Stimulated activated CD4-positive, alpha-beta T cell treated with anti-CD3 and anti-CD28 coated beads, Interleukin-12 subunit alpha, Interleukin-12 subunit beta, amount 100 ng/mL, for 4 hours (primary cell): ENCODE data around the gene CEP170B.
"Not testable (repeated sequence)": the region's sequence is repeated elsewhere in the genome, so short reads cannot be mapped to it uniquely, and the experiment has no call there.

ENCODE experiments used
- DNase-seq: peaks from one replicate; pipeline ENCODE4 v3.0.0-alpha.2; 2020

Gene CEP170B

DNA sequence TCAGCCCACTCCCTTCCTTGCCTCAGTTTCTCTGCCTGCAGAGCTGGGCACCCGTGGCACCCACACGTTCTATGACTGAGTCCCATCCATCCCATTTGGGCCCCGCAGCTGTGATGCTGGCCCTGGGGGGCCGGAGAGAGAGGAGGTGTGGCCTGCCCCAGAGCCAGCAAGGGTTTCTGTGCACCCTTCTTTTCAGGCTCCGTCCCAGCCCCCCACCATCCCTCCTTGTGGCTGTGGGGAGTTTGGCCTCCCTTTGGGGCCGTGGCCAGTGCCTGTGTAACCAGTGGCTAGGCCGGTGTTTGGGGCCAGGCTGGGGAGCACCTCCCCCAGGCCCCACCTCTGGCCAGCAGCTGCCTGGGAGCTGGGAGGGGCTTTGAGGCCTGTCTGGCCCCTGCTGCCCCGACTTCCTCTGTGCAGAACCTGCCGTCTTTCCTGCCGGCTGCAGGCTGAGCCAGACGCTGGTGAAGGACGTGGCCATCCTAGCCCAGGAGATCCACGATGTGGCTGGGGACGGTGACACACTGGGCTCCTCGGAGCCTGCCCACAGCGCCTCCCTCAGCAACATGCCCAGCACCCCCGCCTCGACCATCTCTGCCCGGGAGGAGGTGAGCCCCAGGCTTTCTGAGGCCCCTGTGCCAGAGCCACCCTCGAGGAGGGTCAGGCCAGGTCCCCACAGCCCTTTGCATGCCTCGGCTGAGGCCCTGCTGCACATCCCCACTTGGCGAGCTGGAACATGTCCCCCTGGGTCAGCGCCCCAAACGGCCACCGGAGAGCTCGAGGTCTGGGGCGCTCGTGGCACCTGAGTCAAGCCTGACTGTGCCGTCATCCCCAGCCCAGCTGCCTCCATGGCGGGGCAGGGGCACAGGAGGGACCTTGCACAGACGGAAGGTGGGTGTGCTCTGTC is 27.7 kb downstream of the CEP170B start:
- no peak for DNase-seq

DNA sequence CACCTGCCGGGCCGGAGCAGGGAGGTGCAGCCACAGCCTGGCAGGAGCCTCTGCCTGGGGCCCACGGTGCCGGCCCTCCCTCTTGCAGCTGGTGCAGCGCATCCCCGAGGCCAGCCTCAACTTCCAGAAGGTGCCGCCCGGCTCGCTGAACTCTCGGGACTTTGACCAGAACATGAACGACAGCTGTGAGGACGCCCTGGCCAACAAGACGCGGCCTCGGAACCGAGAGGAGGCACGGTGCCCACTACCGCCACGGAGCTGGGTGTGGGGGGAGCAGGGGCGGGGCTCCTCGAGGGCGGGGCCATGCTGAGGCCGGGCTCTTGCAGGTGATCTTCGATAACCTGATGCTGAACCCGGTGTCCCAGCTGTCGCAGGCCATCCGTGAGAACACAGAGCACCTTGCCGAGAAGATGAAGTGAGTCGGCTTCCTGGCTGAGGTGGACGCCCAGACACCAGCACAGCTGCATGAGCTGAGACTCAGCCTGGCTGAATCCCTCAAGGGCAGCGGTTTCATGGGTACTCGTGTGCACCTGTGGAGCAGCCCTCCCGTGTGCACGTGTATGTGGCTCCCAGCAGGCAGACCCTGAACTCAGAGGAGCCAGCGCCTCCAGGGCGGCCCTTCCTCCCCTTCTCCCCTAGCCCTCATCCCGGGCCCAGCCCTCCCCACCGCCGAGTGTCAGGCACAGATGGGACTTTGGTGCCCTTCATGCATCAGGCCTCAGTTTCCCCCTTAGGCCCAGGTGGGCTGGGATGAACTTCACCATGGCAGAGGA is 28.6 kb downstream of the CEP170B start:
- DNase-seq: no peak

DNA sequence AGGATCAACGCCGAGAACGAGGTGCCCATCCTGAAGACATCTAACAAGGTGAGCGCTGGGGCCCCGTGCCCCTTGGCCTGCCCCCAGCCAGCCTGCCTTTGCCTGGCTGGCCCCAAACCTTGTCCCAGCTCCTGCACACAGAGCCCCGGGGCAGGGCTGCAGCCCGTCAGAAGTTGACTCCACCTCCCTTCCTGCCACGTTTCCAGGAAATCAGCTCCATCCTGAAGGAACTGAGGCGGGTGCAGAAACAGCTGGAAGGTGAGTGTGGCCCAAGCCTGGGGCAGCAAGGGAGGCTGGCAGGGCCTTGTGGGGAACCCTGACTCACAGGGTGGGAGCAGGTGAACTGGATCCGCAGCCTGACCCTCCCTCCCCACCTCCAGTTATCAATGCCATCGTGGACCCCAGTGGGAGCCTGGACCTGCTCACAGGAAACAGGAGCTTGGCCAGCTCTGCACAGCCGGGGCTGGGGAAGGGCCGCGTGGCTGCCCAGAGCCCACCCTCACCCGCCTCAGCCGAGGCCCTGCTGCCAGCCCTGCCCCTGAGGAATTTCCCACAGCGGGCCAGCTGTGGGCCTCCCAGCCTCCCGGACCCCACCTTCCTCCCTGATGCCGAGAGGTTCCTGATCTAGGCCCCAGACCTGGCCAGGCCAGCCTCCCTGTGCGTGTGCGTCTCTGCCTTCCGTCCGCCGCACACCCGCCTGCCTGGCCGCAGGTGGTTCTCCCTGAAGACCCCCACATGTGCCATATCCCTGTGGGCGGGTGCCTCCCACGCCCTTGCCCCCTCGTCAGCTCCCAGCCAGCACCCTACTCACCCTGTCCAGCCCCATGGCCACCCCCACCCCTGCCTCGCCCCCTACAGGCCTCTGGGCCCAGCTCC is 29.5 kb downstream of the CEP170B start:
- DNase-seq: no peak

DNA sequence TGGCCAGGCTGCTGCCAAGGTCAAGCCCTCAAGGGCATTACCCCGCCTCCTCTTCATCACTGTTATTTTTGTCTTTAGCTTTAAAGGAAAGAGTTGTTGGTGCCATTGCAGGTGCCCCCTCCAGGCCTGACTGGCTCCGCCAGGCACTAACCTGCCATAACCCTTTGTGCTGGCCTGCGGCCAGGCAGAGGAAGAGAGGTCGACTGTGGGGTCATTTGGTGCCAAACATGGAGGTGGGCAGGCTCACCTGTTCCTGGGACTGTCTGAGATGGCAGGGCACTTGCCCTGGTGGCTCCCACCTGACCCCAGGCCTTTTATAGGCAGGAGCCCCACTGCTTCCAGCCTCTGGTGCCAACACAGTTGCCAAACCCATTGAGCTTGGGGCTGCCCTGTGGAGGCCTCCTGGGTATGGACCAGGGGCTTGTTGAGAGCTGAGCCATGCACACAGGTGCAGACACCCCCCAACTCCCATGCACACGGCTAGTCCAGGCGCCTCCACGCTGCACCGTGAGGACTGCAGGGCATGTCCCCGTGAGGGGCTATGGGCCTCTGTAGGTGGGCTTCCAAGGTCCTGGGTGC is 30.2 kb downstream of the CEP170B start:
- DNase-seq: no peak

DNA sequence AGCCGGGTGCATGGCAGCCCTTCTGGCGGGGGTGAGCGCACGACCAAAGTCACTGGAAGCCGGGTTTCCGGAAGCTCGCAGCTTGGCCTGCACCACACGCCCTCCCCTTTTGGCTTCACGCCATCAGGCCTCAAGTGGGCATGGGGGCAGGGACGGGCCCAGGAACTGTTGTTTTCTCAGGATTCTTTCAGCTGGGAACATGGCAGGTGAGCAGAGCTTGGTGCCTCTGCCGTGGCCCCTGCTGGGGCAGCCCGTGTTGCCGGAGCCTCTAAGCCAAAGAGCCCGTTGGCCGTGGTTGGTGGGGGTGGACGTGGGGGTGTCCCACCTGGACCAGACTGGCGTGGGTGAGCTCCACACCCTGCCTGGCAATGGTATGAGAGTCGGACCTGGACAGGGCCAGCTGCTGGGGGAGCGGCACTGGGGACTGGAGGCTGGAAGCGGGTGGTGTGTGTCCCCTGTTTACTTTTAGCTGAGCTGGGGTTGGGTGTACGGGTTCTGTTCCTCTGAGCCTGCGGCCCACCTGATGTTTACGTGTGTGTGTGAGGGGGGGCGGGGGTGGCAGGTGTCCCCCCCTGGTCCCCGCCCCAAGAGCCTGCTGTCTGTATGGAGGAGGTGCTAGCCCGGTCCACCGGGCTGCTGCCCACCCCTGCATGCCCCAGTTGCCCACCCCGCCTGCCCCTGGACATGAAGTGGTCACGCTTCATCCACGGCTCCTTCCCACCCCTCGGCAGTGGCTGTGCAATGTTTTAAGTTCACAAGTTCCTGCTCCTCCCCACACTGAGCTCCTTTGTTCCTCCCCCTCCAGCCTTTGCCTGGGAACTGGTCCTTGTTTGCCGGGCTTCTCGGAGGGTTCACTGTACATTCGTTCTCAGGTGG is 31.0 kb downstream of the CEP170B start:
- no peak for DNase-seq

DNA sequence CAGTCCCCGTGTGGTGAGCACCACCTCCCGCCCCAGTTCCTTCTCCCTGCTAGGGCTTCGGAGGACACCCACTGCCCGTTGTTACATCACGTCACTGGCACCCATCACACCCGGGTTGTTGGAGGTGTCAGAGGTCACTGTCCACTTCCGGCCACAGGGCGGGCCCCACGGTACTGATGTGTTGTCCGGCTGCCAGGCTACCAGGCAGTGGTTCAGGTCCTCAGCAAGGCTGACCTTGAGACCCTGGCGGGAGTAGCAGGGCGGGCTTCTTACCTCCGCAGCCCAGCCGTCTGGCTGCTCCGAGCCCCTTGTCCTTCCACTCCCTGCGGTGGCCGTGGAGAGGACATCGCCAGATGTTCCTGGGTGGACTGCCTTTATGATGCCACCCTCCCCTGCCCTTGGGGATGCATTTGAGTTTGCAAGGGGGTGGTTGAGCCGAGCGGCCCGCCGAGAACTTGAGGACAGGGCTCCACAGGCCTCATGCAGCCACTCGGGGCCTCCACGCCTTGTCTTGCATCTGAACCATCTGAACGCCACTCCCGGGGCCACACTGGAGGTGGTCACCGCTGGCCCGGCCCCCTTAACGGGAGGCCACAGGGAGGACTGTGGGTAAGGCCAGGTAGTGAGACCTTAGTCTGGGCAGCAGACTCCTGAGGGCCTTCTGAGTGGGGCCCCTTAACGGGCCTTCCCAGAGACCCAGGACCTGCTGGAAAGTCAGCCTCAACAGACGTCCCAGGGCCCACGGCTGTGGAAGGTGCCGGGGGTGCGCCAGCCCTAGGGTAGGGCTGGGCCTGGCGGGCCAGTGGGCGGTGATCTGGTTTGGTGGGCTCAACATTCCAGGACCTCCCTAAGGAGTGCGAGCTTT is 32.5 kb downstream of the CEP170B start:
- DNase-seq: no peak

DNA sequence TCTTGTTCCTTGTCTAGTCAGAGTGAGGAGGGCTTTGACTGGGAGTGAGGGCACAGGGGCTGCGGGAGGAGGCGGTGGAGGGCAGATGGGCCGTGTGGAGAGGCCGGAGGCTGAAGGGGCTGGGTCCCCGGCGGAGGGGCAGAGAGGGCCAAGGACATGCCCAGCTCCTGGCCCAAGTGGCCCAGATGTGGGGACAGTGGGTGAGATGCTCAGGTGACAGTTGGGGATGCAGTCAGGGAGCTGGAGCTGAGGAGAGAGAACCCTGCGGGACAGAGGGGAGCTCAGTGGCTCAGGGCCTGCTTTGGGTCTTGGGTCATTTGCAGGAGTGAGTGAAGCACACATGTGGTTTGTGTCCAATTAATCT is 33.1 kb downstream of the CEP170B start:
- DNase-seq: no peak

DNA sequence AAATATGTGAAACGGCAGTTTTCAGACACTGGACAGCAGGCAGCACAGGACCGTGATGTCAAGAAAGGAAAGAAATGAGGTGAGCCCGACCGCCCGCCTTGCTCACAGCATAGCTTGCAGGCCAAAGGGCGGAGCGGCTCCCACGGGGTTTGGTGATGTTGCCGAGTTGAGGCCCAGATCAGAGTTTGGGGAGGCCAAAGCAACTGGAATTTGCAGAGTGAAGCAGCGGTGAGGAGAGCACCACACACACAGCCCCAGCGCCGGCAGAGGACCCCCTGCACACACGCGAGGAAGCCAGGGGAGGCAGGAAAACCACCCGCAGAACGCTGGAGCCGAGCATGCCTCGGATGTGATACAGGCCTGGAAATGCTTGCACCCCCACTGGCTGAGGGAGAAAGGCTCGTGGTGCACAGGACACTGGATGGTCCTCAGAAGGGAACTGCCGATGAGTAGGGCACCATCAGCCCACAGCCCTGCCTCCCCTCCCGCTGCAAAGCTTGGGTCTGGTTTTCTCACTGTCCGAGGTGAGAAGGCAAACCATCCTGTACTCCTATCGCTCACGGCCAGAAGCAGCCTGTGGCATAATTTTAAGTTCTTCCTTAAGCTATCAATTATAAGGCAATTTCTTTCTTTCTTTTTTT is 33.9 kb downstream of the CEP170B start:
- DNase-seq: no peak

DNA sequence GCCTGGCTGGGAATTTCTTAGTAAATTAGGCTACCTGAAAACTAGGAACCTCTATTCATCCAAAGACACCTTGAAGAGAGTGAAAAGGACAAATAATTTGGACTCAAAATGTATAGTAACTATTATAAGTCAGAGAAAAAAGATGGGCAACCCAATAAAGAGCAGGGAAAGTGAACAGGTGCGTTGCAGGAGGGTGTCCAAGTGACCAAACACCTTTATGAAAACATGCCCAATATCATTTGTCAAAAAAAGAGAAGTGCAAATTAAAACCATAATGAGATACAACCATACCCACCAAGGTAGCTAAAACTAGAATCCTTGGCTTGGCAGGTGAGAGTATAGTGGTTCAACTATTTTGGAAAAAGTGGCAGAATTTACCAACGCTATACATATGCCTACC is 34.7 kb downstream of the CEP170B start:
- DNase-seq: no peak

DNA sequence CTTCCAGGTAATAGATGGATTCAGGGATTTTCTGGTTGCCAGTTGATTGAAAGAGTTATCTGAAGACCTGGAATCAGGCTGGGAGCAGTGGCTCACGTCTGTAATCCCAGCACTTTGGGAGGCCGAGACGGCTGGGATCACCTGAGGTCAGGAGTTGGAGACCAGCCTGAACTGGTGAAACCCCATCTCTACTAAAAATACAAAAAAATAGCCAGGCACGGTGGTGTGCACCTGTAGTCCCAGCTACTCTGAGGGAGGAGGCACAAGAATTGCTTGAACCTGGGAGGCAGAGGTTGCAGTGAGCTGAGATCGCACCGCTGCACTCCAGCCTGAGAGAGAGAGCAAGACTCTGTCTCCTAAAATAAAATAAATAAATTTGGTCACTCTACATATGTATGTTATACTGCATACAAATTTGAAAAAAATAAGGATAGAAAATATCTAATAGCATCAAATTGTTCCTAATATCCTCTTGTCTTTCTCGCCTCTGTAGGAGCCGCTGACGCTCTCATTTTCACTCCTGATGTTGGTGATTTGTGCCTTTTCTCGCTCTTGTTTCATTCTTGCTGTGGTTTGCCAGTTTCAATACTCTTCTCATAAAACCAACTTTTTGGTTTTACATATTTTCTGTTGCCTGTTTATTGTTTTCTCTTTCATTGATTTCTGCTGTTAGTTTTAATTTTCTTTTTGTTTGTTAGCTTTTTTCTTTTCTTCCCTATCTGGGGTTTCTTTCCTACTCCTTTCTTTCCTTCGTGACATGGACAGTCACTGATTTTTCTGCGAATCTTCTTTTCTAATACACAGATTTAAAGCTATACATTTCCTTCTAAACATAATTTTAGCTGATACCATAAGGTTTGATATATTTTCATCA is 35.8 kb downstream of the CEP170B start:
- DNase-seq: no peak

DNA sequence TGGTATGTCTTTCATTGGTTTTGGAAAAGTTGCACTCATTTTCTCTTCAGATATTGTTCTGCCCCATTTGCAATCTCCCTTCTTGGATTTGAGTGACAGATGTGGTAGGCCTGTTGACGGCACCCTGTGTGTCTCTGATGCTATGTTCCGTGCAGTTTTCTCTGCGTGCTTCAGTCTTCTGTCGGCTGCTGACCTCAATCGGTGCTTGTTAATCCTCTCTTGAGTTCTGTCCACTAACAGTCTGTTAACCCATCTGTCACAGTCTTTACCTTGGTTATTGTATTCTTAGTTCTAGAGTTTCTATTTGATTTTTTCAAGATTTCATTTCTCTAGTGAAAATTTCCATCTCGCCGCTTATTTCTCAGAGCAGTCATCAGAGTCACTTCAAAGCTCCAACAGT is 38.9 kb downstream of the CEP170B start:
- DNase-seq: no peak

DNA sequence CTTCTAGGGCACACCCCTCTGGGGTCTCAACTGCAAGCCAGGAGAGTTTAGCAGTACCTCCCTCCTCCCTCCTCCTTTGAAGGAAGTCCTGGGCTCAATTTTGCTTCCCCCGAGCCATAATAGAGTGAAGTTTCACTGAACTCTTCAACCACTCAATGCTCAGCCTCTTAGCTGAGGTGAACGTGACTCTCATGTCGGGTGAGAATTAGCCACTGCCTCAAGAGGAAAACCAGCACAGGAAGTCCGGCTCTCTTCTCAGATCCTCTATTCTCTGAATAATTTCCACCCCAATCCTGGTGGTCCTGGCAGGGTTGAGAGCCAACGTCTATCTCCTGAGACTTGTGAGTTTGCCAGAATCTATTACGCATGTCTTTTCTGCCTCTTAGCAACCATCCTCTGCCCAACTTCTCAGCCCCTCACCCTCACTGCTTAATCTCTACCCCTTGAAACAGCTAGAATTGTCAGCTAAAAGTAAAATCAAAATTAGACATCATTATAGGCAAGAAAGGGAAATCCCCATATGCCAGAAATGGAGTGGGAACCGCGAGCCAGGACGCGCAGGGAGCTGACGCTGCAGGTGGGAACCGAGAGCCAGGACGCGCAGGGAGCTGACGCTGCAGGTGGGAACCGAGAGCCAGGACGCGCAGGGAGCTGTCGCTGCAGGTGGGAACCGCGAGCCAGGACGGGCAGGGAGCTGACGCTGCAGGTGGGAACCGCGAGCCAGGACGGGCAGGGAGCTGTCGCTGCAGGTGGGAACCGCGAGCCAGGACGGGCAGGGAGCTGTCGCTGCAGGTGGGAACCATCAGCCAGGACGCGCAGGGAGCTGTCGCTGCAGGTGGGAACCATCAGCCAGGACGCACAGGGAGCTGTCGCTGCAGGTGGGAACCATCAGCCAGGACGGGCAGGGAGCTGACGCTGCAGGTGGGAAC is 39.8 kb downstream of the CEP170B start:
- DNase-seq: not testable (repeated sequence)

DNA sequence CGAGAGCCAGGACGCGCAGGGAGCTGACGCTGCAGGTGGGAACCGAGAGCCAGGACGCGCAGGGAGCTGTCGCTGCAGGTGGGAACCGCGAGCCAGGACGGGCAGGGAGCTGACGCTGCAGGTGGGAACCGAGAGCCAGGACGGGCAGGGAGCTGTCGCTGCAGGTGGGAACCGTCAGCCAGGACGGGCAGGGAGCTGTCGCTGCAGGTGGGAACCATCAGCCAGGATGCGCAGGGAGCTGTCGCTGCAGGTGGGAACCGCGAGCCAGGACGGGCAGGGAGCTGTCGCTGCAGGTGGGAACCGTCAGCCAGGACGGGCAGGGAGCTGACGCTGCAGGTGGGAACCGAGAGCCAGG is 40.5 kb downstream of the CEP170B start:
- not testable (repeated sequence) for DNase-seq

DNA sequence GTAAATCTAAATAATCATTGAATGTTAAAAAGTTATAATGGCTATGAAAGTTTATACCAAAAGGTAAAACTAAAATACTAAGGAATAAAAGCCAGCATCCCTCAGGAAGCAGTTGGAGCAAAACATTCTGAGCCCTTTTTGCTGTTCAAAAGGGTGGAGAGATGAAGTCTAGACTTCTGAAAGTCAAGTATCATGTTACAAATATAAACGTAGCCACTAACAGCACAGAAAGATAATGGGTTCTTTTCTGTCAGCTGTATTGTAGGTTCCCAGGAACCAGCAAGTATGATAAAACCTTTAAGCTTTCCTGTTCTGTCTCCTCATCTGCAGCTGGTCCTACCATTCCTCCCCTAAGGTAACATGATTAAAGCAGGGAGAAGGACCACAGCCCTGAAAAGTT is 43.2 kb downstream of the CEP170B start:
- DNase-seq: no peak

DNA sequence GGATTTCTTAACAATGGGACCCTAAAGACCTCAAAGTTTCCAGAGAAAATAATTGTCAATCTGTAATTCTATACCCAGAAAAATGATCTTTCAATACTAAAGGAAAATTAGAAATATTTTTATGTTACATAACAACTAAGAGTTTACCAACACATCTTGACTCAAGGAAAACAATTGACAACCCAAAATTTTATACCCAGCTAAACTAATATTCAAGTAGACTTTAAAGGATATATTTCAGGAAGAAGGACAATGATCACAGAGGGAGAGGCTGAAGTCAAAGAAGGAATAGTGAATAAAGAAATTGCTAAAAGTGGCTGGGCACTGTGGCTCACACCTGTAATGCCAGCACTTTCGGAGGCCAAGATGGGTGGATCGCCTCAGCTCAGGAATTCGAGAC is 47.0 kb downstream of the CEP170B start:
- DNase-seq: no peak

DNA sequence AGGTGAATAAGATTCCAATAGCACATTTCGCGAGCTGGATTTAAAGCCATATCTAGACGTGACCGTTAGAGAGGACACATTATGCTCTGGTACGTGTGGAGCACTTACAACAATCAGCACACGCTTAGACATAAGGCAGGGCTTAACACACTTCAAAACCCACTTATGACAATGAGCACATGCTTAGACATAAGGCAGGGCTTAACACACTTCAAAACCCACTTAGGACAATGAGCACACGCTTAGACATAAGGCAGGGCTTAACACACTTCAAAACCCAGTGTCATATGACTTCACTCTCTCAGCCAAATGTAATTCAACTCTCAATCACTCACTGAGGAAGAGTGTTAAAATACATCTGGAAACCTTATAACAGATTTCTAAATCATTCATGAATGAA is 48.4 kb downstream of the CEP170B start:
- no peak for DNase-seq

DNA sequence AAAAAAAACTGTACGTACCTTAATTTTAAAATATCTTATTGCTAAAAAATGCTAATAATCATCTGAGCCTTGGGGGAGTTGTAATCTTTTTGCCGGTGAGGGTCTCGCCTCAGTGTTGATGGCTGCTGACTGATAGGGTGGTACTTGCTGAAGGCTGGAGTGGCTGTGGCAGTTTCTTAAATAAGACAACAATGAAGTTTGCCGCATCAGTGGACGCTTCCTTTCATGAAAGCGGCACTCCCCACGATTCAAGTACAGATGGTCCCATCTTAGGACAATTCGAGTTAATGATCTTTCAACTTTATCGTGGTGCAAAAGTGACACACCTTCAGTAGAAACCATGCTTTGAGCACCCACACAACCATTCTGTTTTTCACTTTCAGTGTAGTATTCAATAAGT is 52.0 kb downstream of the CEP170B start:
- no peak for DNase-seq

DNA sequence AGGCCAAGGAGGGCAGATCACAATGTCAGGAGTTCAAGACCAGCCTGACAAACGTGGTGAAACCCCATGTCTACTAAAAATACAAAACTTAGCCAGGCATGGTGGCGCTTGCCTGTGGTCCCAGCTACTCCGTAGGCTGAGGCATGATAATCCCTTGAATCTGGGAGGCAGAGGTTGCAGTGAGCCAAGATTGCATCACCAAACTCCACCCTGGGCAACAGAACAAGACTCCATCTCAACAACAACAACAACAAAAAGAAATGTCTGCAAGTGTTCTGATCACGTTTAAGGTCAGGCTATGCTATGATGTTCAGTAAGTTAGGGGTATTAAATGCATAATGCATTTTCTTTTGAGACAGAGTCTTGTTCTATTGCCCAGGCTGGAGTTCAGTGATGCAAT is 52.9 kb downstream of the CEP170B start:
- DNase-seq: no peak
